SK-N-MC (cell line): Measurements from ENCODE around the gene ALPK1.

Source experiments
- DNase-seq: peaks from one replicate; pipeline ENCODE4 v3.0.0-alpha.2; 2011; ENCODE audit warnings: low read depth, low spot score
- H3K27ac ChIP-seq: fragments of 200-600 bp; sonication (generic); 2 replicates; pipeline ENCODE4 v1.5.1; 2016; ENCODE audit warnings: mixed run types
- H3K36me3 ChIP-seq: fragments of 200-600 bp; sonication (generic); 2 replicates; pipeline ENCODE4 v1.6.1; 2017; ENCODE audit warnings: antibody characterized with exemption, low read length, mixed read lengths; ENCODE audit not compliant: insufficient read depth
- H3K4me3 ChIP-seq: fragments of 200-600 bp; sonication (generic); 2 replicates; pipeline ENCODE4 v1.5.1; 2016
- H3K9ac ChIP-seq: fragments of 200-600 bp; sonication (generic); 2 replicates; pipeline ENCODE4 v1.8.0; 2017; ENCODE audit warnings: mixed run types, mixed read lengths; ENCODE audit not compliant: insufficient read length
- H3K9me3 ChIP-seq: fragments of 200-600 bp; sonication (generic); 2 replicates; pipeline ENCODE4 v1.6.1; 2017; ENCODE audit warnings: low read depth, mild to moderate bottlenecking, antibody characterized with exemption, low read length, moderate library complexity, mixed read lengths
- EZH2 ChIP-seq: fragments of 200-600 bp; sonication (generic); IDR thresholded peaks from one replicate; pipeline ENCODE4 v1.6.1; 2017; ENCODE audit warnings: antibody characterized with exemption
- FOXP2 ChIP-seq: optimal IDR thresholded peaks from 2 replicates; pipeline ENCODE3; 2011; ENCODE audit warnings: mild to moderate bottlenecking, moderate library complexity; ENCODE audit not compliant: insufficient read depth; ENCODE audit errors: extremely low read length, control extremely low read depth
- POLR2AphosphoS5 ChIP-seq: IDR thresholded peaks from 2 replicates; pipeline ENCODE4 v1.6.1; 2012; ENCODE audit warnings: mild to moderate bottlenecking, low read depth, low read length, borderline replicate concordance

ALPK1 gene

GRCh38 chr4:112403101-112403945 is 106.2 kb downstream of the ALPK1 start:
- Histone ChIP-seq H3K4me3 (no peak overlapping the region), H3K36me3 (no peaks in the 10 kb centered on the region), H3K27ac (no peak overlapping the region), H3K9me3 (no peaks in the 10 kb centered on the region), H3K9ac (no peak overlapping the region)
- no peak for DNase-seq
- TF ChIP-seq POLR2AphosphoS5 (no peak), FOXP2 (no peak), EZH2 (no peak)

- Histone ChIP-seq H3K36me3 (no peaks in the 10 kb centered on the region), H3K27ac (no peak overlapping the region), H3K4me3 (no peak overlapping the region), H3K9me3 (no peaks in the 10 kb centered on the region), H3K9ac (no peak overlapping the region)
- no peak for DNase-seq
- TF ChIP-seq FOXP2 (no peak), POLR2AphosphoS5 (no peak), EZH2 (no peak)
These were observed 113.2 kb downstream of the ALPK1 start for GRCh38 chr4:112410364-112410763.

GRCh38 chr4:112410804-112411203 is 113.6 kb downstream of the ALPK1 start:
- TF ChIP-seq FOXP2 = no peak
- no peak for TF ChIP-seq POLR2AphosphoS5
- no peak for TF ChIP-seq EZH2
- Histone ChIP-seq H3K36me3 (no peaks in the 10 kb centered on the region), H3K9ac (no peak overlapping the region), H3K4me3 (no peak overlapping the region), H3K27ac (no peak overlapping the region), H3K9me3 (no peaks in the 10 kb centered on the region)
- no peak for DNase-seq

GRCh38 chr4:112411781-112412550 is 114.8 kb downstream of the ALPK1 start:
- Histone ChIP-seq H3K36me3 (no peaks in the 10 kb centered on the region), H3K27ac (no peak overlapping the region), H3K9ac (no peak overlapping the region), H3K4me3 (no peak overlapping the region), H3K9me3 (no peaks in the 10 kb centered on the region)
- TF ChIP-seq EZH2 (no peak), POLR2AphosphoS5 (no peak), FOXP2 (no peak)
- DNase-seq = no peak

- no peak overlapping the region for H3K4me3 ChIP-seq
- no peak for TF ChIP-seq EZH2
- TF ChIP-seq FOXP2 = no peak
- TF ChIP-seq POLR2AphosphoS5 = no peak
- H3K9me3 ChIP-seq = no peaks in the 10 kb centered on the region
- H3K9ac ChIP-seq = no peak overlapping the region
- no peak overlapping the region for H3K27ac ChIP-seq
- no peak for DNase-seq
- H3K36me3 ChIP-seq = no peaks in the 10 kb centered on the region
These were observed 119.3 kb downstream of the ALPK1 start for GRCh38 chr4:112416464-112416863.

GRCh38 chr4:112418092-112418491 is 120.9 kb downstream of the ALPK1 start:
- no peak overlapping the region for H3K4me3 ChIP-seq
- no peak for DNase-seq
- no peak overlapping the region for H3K27ac ChIP-seq
- H3K9me3 ChIP-seq = no peaks in the 10 kb centered on the region
- no peaks in the 10 kb centered on the region for H3K36me3 ChIP-seq
- H3K9ac ChIP-seq = no peak overlapping the region
- TF ChIP-seq FOXP2 (no peak), POLR2AphosphoS5 (no peak), EZH2 (no peak)

GRCh38 chr4:112421911-112422310 is 124.7 kb downstream of the ALPK1 start:
- no peak for TF ChIP-seq FOXP2
- TF ChIP-seq POLR2AphosphoS5 = no peak
- no peak for TF ChIP-seq EZH2
- Histone ChIP-seq H3K9me3 (no peaks in the 10 kb centered on the region), H3K36me3 (no peaks in the 10 kb centered on the region), H3K4me3 (no peak overlapping the region), H3K9ac (no peak overlapping the region), H3K27ac (no peak overlapping the region)
- DNase-seq = no peak

GRCh38 chr4:112422644-112423043 is 125.5 kb downstream of the ALPK1 start:
- no peaks in the 10 kb centered on the region for H3K9me3 ChIP-seq
- H3K27ac ChIP-seq = no peak overlapping the region
- H3K4me3 ChIP-seq = no peak overlapping the region
- no peaks in the 10 kb centered on the region for H3K36me3 ChIP-seq
- no peak for DNase-seq
- H3K9ac ChIP-seq = no peak overlapping the region
- TF ChIP-seq FOXP2 (no peak), POLR2AphosphoS5 (no peak), EZH2 (no peak)

- TF ChIP-seq POLR2AphosphoS5 (no peak), FOXP2 (no peak), EZH2 (no peak)
- Histone ChIP-seq H3K27ac (no peak overlapping the region), H3K9me3 (no peaks in the 10 kb centered on the region), H3K4me3 (no peak overlapping the region), H3K9ac (no peak overlapping the region), H3K36me3 (no peaks in the 10 kb centered on the region)
- DNase-seq = no peak
These were observed 126.4 kb downstream of the ALPK1 start for GRCh38 chr4:112423591-112423990.
